Measurements from ENCODE around the gene SLC26A11.
"Not testable (repeated sequence)": the region's sequence is repeated elsewhere in the genome, so short reads cannot be mapped to it uniquely, and the experiment has no call there.

Gene SLC26A11

GRCh38 chr17:80263253-80264204 lies 43.3 kb downstream of the SLC26A11 start:
- DNase-seq = peak; percentile 57 to 85 (median 73)

- peak; percentile 8 to 44 (median 20) for DNase-seq
These were observed 44.2 kb downstream of the SLC26A11 start for GRCh38 chr17:80264205-80265075.

- DNase-seq = no peak
These were observed 45.2 kb downstream of the SLC26A11 start for GRCh38 chr17:80265205-80266068.

GRCh38 chr17:80267391-80267790 lies 47.2 kb downstream of the SLC26A11 start:
- no peak for DNase-seq

- no peak for DNase-seq
These were observed 48.2 kb downstream of the SLC26A11 start for GRCh38 chr17:80268427-80268826.

- no peak for DNase-seq
These were observed 49.2 kb downstream of the SLC26A11 start for GRCh38 chr17:80269405-80269807.

GRCh38 chr17:80270104-80270503 lies 49.9 kb downstream of the SLC26A11 start:
- DNase-seq = no peak

GRCh38 chr17:80270836-80271235 lies 50.6 kb downstream of the SLC26A11 start:
- peak in 5 of 6 experiments; percentile 21 to 46 (median 41) for DNase-seq

- DNase-seq = no peak
These were observed 52.1 kb downstream of the SLC26A11 start for GRCh38 chr17:80272366-80272765.

- no peak for DNase-seq
These were observed 54.1 kb downstream of the SLC26A11 start for GRCh38 chr17:80274331-80274730.

- no peak for DNase-seq
These were observed 54.7 kb downstream of the SLC26A11 start for GRCh38 chr17:80274871-80275449.

- DNase-seq = not testable (repeated sequence)
These were observed 55.6 kb downstream of the SLC26A11 start for GRCh38 chr17:80275857-80276256.

- DNase-seq = no peak
These were observed 57.8 kb downstream of the SLC26A11 start for GRCh38 chr17:80277751-80278671.

- DNase-seq = no peak
These were observed 59.7 kb downstream of the SLC26A11 start for GRCh38 chr17:80279895-80280294.

GRCh38 chr17:80281516-80281915 lies 61.3 kb downstream of the SLC26A11 start:
- no peak for DNase-seq

GRCh38 chr17:80283116-80283852 lies 63.1 kb downstream of the SLC26A11 start:
- no peak for DNase-seq

- no peak for DNase-seq
These were observed 64.4 kb downstream of the SLC26A11 start for GRCh38 chr17:80284631-80285030.

- no peak for DNase-seq
These were observed 65.2 kb downstream of the SLC26A11 start for GRCh38 chr17:80285237-80285920.

GRCh38 chr17:80286638-80286960 lies 66.4 kb downstream of the SLC26A11 start:
- DNase-seq = no peak

GRCh38 chr17:80287038-80287437 lies 66.8 kb downstream of the SLC26A11 start:
- no peak for DNase-seq

All from stimulated activated naive CD4-positive, alpha-beta T cell (primary cell).